Measurements from ENCODE around the gene PTPRD.

PTPRD gene

DNA sequence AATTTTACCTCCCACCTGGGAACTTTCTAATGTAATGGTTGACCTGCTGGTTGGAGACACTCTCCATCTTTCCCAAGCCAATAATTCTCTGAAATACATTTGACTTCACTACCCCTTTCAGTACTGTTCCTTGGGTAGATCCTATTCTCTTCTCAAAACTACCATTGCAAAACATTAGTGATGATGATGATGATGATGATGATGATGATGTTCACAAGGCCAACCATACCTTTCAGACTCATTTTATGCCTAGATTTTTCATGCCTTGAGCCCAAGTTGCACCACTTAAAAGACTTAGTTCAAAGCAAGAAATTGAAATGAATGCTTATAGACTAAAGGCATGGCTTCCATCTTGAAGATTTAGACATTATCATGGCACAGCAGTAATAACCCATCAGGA is 1672.2 kb downstream of the PTPRD start:
- no peak for TF ChIP-seq FOXP2 (optimal IDR thresholded peaks at IDR 0.05; ENCODE audit: borderline replicate concordance, extremely low read depth, extremely low read length, insufficient read depth)
- no peak for TF ChIP-seq REST (IDR thresholded peaks at IDR 0.05; ENCODE audit: insufficient read depth in 1 of 2, low read depth in 2 of 2, low read length in 2 of 2)
- TF ChIP-seq TAF1 (IDR thresholded peaks at IDR 0.05; ENCODE audit: borderline replicate concordance, insufficient read depth, low read length) = no peak
- TF ChIP-seq SIN3A (IDR thresholded peaks at IDR 0.05; ENCODE audit: borderline replicate concordance, insufficient read depth, low read length) = no peak
- TF ChIP-seq POLR2AphosphoS5 (IDR thresholded peaks at IDR 0.05; ENCODE audit: low read depth, low read length) = no peak

DNA sequence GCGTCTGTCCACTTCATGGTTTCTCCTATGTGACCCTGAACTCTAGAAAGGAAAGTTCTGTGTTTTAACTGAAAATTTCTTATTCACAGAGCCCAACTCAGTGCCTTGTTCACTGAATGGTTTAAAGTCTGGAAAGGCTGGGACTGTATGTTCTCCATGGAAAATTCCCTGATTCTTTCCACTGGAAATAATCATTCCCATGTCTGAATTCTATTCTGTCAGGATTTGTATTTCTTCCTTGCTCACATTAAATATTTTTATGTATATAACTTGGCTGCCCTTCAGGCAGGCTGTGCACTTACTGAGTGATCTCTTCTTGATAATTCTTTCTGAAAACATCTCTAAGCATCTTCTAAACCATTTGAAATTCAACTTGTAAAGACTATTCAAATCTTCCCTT is 1686.3 kb downstream of the PTPRD start:
- TF ChIP-seq SIN3A (IDR thresholded peaks at IDR 0.05; ENCODE audit: borderline replicate concordance, insufficient read depth, low read length) = no peak
- no peak for TF ChIP-seq POLR2AphosphoS5 (IDR thresholded peaks at IDR 0.05; ENCODE audit: low read depth, low read length)
- TF ChIP-seq REST (IDR thresholded peaks at IDR 0.05; ENCODE audit: insufficient read depth in 1 of 2, low read depth in 2 of 2, low read length in 2 of 2) = no peak
- no peak for TF ChIP-seq TAF1 (IDR thresholded peaks at IDR 0.05; ENCODE audit: borderline replicate concordance, insufficient read depth, low read length)
- no peak for TF ChIP-seq FOXP2 (optimal IDR thresholded peaks at IDR 0.05; ENCODE audit: borderline replicate concordance, extremely low read depth, extremely low read length, insufficient read depth)

- TF ChIP-seq TAF1 (IDR thresholded peaks at IDR 0.05; ENCODE audit: borderline replicate concordance, insufficient read depth, low read length) = no peak
- no peak for TF ChIP-seq FOXP2 (optimal IDR thresholded peaks at IDR 0.05; ENCODE audit: borderline replicate concordance, extremely low read depth, extremely low read length, insufficient read depth)
- TF ChIP-seq SIN3A (IDR thresholded peaks at IDR 0.05; ENCODE audit: borderline replicate concordance, insufficient read depth, low read length) = no peak
- TF ChIP-seq POLR2AphosphoS5 (IDR thresholded peaks at IDR 0.05; ENCODE audit: low read depth, low read length) = no peak
- no peak for TF ChIP-seq REST (IDR thresholded peaks at IDR 0.05; ENCODE audit: insufficient read depth in 1 of 2, low read depth in 2 of 2, low read length in 2 of 2)
Measured at GRCh38 chr9:8924562-8924961, 1688.2 kb downstream of the PTPRD start.

GRCh38 chr9:8917956-8918739 is 1694.7 kb downstream of the PTPRD start:
- TF ChIP-seq SIN3A (IDR thresholded peaks at IDR 0.05; ENCODE audit: borderline replicate concordance, insufficient read depth, low read length) = no peak
- TF ChIP-seq FOXP2 (optimal IDR thresholded peaks at IDR 0.05; ENCODE audit: borderline replicate concordance, extremely low read depth, extremely low read length, insufficient read depth) = no peak
- no peak for TF ChIP-seq POLR2AphosphoS5 (IDR thresholded peaks at IDR 0.05; ENCODE audit: low read depth, low read length)
- no peak for TF ChIP-seq TAF1 (IDR thresholded peaks at IDR 0.05; ENCODE audit: borderline replicate concordance, insufficient read depth, low read length)
- TF ChIP-seq REST (IDR thresholded peaks at IDR 0.05; ENCODE audit: insufficient read depth in 1 of 2, low read depth in 2 of 2, low read length in 2 of 2) = no peak

Measured in PFSK-1 (cell line).